Measurements from ENCODE around the gene HGS. TPM values are rescaled to one million over a fixed set of nuclear protein-coding genes. Genes with fewer than 3 reads are reported as not detected.

The HGS gene
- total and polyA plus RNA-seq, 2 of the 13 experiments (the other 11 are each of a cell fraction or from before 2014, with no cell fraction given): 73.3 to 78.1 TPM

GRCh38 chr17:81656835-81657234 is 27.0 kb upstream of the HGS start:
- Histone ChIP-seq H3K27me3 (ENCODE audit: control insufficient read depth in 1 of 2, insufficient read depth in 2 of 2, low read length in 2 of 2) (peaks cover 0 to 17% of the 10 kb centered on the region in 2 experiments; a peak in 3 of 5 replicates), H3K4me3 (replicated peaks in 1 of 3; ENCODE audit: insufficient read depth in 1 of 3, low read depth in 2 of 3, low read length in 3 of 3) (no peak overlapping the region), H3K4me1 (ENCODE audit: insufficient read depth, low read length) (peaks cover 71% of the 10 kb centered on the region), H3K9ac (ENCODE audit: insufficient read depth, low read depth, low read length) (no peak overlapping the region), H4K20me1 (ENCODE audit: insufficient read depth, low read length) (no peaks in the 10 kb centered on the region), H3K27ac (ENCODE audit: extremely low read length, insufficient read depth, low read length) (no peak overlapping the region), H3K36me3 (replicated peaks in 1 of 2; ENCODE audit: control insufficient read depth in 1 of 2, insufficient read depth in 2 of 2, low read length in 2 of 2) (no peaks in the 10 kb centered on the region), H3K9me3 (ENCODE audit: low read length) (no peaks in the 10 kb centered on the region), H3K79me2 (ENCODE audit: insufficient read depth, low read length) (no peaks in the 10 kb centered on the region), H2AFZ (ENCODE audit: low read length) (no peak overlapping the region), H3K4me2 (ENCODE audit: low read depth, low read length) (no peak overlapping the region)
- no peak for FAIRE-seq
- in situ Hi-C loops (cut with HindIII; ENCODE audit: extremely low pct_ligation_motif_present, low pct_unique_long_range_greater_than_20kb) (no loop called here), intact Hi-C loops (cut with micrococcal nuclease; ENCODE audit: unreplicated experiment) (no loop called here)
- ChIA-PET POLR2A (interaction anchor here (2.0 kb wide), 1 partner anchor 9 kb away, joined by 12 read pairs; no protein-coding TSS in a partner anchor), CTCF (ENCODE audit: low intra/inter-chr PET ratio, low total read pairs) (no interaction called here)
- BruUV-seq (replicated peaks): no TSS peak
- ATAC-seq: no peak
- 20% methylated on average over 4 of the region's 4 CpGs for WGBS (ENCODE audit: low lambda C conversion rate)
- DNase-seq (ENCODE audit: low spot score): no peak
- TF ChIP-seq ESRRA (CRISPR knock-in tag; IDR thresholded peaks at IDR 0.05; ENCODE audit: low read depth) (peak; percentile 71; the same call in 1 of the 2 replicates), MAZ (IDR thresholded peaks at IDR 0.05; ENCODE audit: borderline replicate concordance, low read depth, low read length) (no peak), MAZ (CRISPR knock-in tag; IDR thresholded peaks at IDR 0.05; ENCODE audit: low read depth) (peak; percentile 23; the same call in 1 of the 2 replicates), EED (CRISPR knock-in tag; IDR thresholded peaks at IDR 0.05) (0 out of 2 replicates have a peak, but pooled peaks have one; percentile 64), MXD1 (CRISPR knock-in tag; IDR thresholded peaks at IDR 0.05) (0 out of 2 replicates have a peak, but pooled peaks have one; percentile 32), ZFAT (CRISPR knock-in tag; conservative IDR thresholded peaks at IDR 0.05) (no peak), ZNF788 (CRISPR knock-in tag; IDR thresholded peaks at IDR 0.05; ENCODE audit: borderline replicate concordance) (0 out of 2 replicates have a peak, but pooled peaks have one; percentile 49), TBX2 (CRISPR knock-in tag; IDR thresholded peaks at IDR 0.05; ENCODE audit: borderline replicate concordance) (0 out of 2 replicates have a peak, but pooled peaks have one; percentile 26), ZBTB40 (IDR thresholded peaks at IDR 0.05) (no peak), ZBTB40 (CRISPR knock-in tag; IDR thresholded peaks at IDR 0.05) (0 out of 2 replicates have a peak, but pooled peaks have one; percentile 23), ZNF687 (CRISPR knock-in tag; IDR thresholded peaks at IDR 0.05) (no peak)
